ENCODE measurements around the gene PSME3. TPM values are rescaled to one million over a fixed set of nuclear protein-coding genes. Genes with fewer than 3 reads are reported as not detected.
A peak's percentile ranks its signal among the peaks of the same experiment; 100 is the strongest.

The PSME3 gene
- total RNA-seq, 6 experiments from 2014 or later, result 33.6 to 72.1 (median 42.8) TPM

DNA sequence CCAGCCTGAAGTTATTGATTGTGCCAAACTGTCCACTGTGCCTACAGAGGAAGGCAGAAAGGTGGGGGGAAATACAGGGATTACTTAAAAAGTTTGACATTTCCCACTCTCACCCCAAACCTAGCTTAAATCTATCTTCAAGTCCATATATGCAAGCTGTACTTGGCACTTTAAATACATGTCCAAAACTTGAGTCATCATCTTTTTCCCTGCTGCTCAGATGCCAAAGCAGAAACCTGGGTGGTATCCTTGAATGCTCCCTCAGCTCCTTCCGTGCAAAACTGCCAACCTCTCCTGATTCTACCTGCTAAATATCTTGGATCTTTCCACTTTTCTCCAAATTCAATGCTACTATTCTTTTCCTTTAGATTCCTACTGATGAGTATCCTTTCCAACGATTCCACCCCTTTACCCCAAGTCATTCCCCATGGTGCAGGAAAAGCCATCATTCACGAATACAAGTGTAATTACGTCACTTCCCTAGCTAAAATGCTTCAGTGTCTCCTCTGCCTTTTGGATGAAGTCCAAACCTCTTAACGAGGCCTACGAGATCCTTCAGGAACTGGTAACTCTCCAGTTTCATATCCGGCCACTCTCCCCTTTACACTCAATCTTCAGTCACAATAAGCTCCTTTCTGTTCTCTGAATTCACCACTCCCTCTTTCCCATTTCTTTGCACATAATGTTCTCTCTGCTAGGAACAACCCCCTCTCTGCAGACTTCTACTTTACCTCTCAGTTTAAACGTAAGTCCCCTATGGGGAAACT is 18.4 kb upstream of the PSME3 start:
- intact Hi-C loops (cut with DNase I), result no loop called here
- Histone ChIP-seq H3K36me3 (peaks cover 3 to 88% (median 51%) of the 10 kb centered on the region in 4 donors), H3K4me3 (no peak overlapping the region), H3K4me1 (no peaks in the 10 kb centered on the region), H3K9me3 (no peaks in the 10 kb centered on the region), H3K27ac (no peak overlapping the region), H3K27me3 (no peaks in the 10 kb centered on the region)
- ATAC-seq, result no peak
- DNase-seq, result no peak
- TF ChIP-seq CTCF (IDR thresholded peaks at IDR 0.05), result no peak
- TF ChIP-seq POLR2A (IDR thresholded peaks at IDR 0.05), result no peak
- 64% methylated on average over 8 of the region's 8 CpGs for WGBS (ENCODE audit: insufficient coverage, low coverage, low lambda C conversion rate, missing lambda C conversion rate)

GRCh38 chr17:42817866-42818265 is 15.3 kb upstream of the PSME3 start:
- no peaks in the 10 kb centered on the region for H3K9me3 ChIP-seq
- peaks cover 0 to under 1% (median 0%) of the 10 kb centered on the region in 4 donors for H3K4me1 ChIP-seq
- DNase-seq (no peak), ATAC-seq (no peak)
- peaks cover 7 to 88% (median 47%) of the 10 kb centered on the region in 4 donors for H3K36me3 ChIP-seq
- TF ChIP-seq POLR2A (IDR thresholded peaks at IDR 0.05) (no peak), CTCF (IDR thresholded peaks at IDR 0.05) (no peak)
- H3K27ac ChIP-seq, result no peak overlapping the region
- intact Hi-C loops (cut with DNase I), result no loop called here
- 50% methylated on average over 1 of the region's 1 CpG for WGBS (ENCODE audit: insufficient coverage, low coverage, low lambda C conversion rate, missing lambda C conversion rate)
- no peaks in the 10 kb centered on the region for H3K27me3 ChIP-seq
- no peak overlapping the region for H3K4me3 ChIP-seq

GRCh38 chr17:42818379-42818778 is 14.8 kb upstream of the PSME3 start:
- Histone ChIP-seq H3K9me3 (no peaks in the 10 kb centered on the region), H3K4me3 (no peak overlapping the region), H3K27ac (no peak overlapping the region), H3K4me1 (peaks cover 0 to 6% (median 2%) of the 10 kb centered on the region in 4 donors), H3K27me3 (no peaks in the 10 kb centered on the region), H3K36me3 (peaks cover 7 to 84% (median 43%) of the 10 kb centered on the region in 4 donors)
- intact Hi-C loops (cut with DNase I), result no loop called here
- WGBS (ENCODE audit: insufficient coverage, low coverage, low lambda C conversion rate, missing lambda C conversion rate), result 100% methylated on average over 1 of the region's 5 CpGs
- no peak for TF ChIP-seq CTCF (IDR thresholded peaks at IDR 0.05)
- TF ChIP-seq POLR2A (IDR thresholded peaks at IDR 0.05), result no peak
- ATAC-seq, result no peak
- DNase-seq, result no peak

GRCh38 chr17:42819939-42820535 is 13.2 kb upstream of the PSME3 start:
- Histone ChIP-seq H3K9me3 (no peaks in the 10 kb centered on the region), H3K4me1 (peaks cover 0 to 9% (median 2%) of the 10 kb centered on the region in 4 donors), H3K36me3 (peaks cover 7 to 70% (median 31%) of the 10 kb centered on the region in 4 donors), H3K4me3 (no peak overlapping the region), H3K27me3 (no peaks in the 10 kb centered on the region), H3K27ac (no peak overlapping the region)
- intact Hi-C loops (cut with DNase I), result no loop called here
- 23% methylated on average over 2 of the region's 2 CpGs for WGBS (ENCODE audit: insufficient coverage, low coverage, low lambda C conversion rate, missing lambda C conversion rate)
- ATAC-seq (peak in 1 of 4 donors; percentile 28), DNase-seq (peak in 1 of 3 donors; percentile 53)
- TF ChIP-seq CTCF (IDR thresholded peaks at IDR 0.05) (peak; percentile 40 to 72 (median 64)), POLR2A (IDR thresholded peaks at IDR 0.05) (no peak)

All from right lobe of liver (tissue), 6 donors.